Endodermal cell (in vitro differentiated cells): ENCODE data around the gene GTF2F1. TPM values are rescaled to one million over a fixed set of nuclear protein-coding genes. Genes with fewer than 3 reads are reported as not detected.

Experiments
- DNase-seq: peaks from one replicate; pipeline ENCODE4 v3.0.0-alpha.2; 2017
- H3K27ac ChIP-seq: 2 replicates; pipeline ENCODE4 v1.5.1; 2013; ENCODE audit warnings: mild to moderate bottlenecking, low read depth, low read length, moderate library complexity
- H3K27me3 ChIP-seq: 2 replicates; pipeline ENCODE4 v1.6.1; 2013; ENCODE audit warnings: mild to moderate bottlenecking, low read length, moderate library complexity; ENCODE audit not compliant: insufficient read depth, control insufficient read depth, poor library complexity, severe bottlenecking
- H3K36me3 ChIP-seq: 2 replicates; pipeline ENCODE4 v1.7.0; 2013; ENCODE audit warnings: mild to moderate bottlenecking, low read length, moderate library complexity; ENCODE audit not compliant: control insufficient read depth, insufficient read depth
- H3K4me1 ChIP-seq: one replicate; pipeline ENCODE4 v1.7.0; 2013; ENCODE audit warnings: low read length; ENCODE audit not compliant: control insufficient read depth, insufficient read depth
- H3K4me3 ChIP-seq: 2 replicates; pipeline ENCODE4 v1.5.1; 2013; ENCODE audit warnings: mild to moderate bottlenecking, low read length, moderate library complexity
- H3K9ac ChIP-seq: 2 replicates; pipeline ENCODE4 v1.6.1; 2013; ENCODE audit warnings: mild to moderate bottlenecking, low read length, moderate library complexity; ENCODE audit not compliant: poor library complexity, severe bottlenecking; ENCODE audit errors: extremely low read depth
- H3K9me3 ChIP-seq: 2 replicates; pipeline ENCODE4 v1.6.1; 2013; ENCODE audit warnings: mild to moderate bottlenecking, low read length, moderate library complexity; ENCODE audit not compliant: control insufficient read depth
- H3K27ac Mint-ChIP-seq: 2 replicates; pipeline ENCODE4 v1.8.0; 2020; ENCODE audit warnings: mixed read lengths
- H3K27me3 Mint-ChIP-seq: 2 replicates; pipeline ENCODE4 v1.8.0; 2021; ENCODE audit warnings: mild to moderate bottlenecking, mixed read lengths; ENCODE audit not compliant: insufficient read depth
- H3K36me3 Mint-ChIP-seq: 2 replicates; pipeline ENCODE4 v1.8.0; 2020; ENCODE audit warnings: low read depth, mixed read lengths
- H3K4me1 Mint-ChIP-seq: 2 replicates; pipeline ENCODE4 v1.8.0; 2020; ENCODE audit warnings: mixed read lengths
- H3K4me3 Mint-ChIP-seq: 2 replicates; pipeline ENCODE4 v1.8.0; 2020; ENCODE audit warnings: mild to moderate bottlenecking, moderate library complexity, mixed read lengths
- H3K9me3 Mint-ChIP-seq: 2 replicates; pipeline ENCODE4 v1.8.0; 2020; ENCODE audit warnings: mild to moderate bottlenecking, mixed read lengths
- WGBS, 2 experiments: methylation state at CpG; one replicate each; pipeline versions ENCODE4 v1.1.5 to v1.1.7; 2013; ENCODE audit warnings: missing lambda C conversion rate in 2 of 2, mixed read lengths in 1 of 2; ENCODE audit not compliant: insufficient coverage in 1 of 2, insufficient read length in 1 of 2; 5-methylcytosine and 5-hydroxymethylcytosine counted together
- total RNA-seq, 2 donors: library from RNA; stranded (reverse); fragmentation: NEBNext Ultra II Directional in 1 of 2; extraction: Animal tissue kit (Norgen Biotek cat#: 25700) in 1 of 2; gene quantifications; 2 replicates in 1 of 2; 3 replicates in 1 of 2; pipeline ENCODE4 v1.2.1, GENCODE V29; 2021
- TF ChIP-seq, protein P1 (sequence below): fragments of 200-600 bp; sonication (generic); conservative IDR thresholded peaks from 2 replicates; pipeline ENCODE4 v1.5.0; 2021; ENCODE audit warnings: antibody characterized with exemption, mild to moderate bottlenecking

Gene GTF2F1
- total RNA-seq, 2 donors from 2014 or later: 59.2 to 66.4 TPM

DNA sequence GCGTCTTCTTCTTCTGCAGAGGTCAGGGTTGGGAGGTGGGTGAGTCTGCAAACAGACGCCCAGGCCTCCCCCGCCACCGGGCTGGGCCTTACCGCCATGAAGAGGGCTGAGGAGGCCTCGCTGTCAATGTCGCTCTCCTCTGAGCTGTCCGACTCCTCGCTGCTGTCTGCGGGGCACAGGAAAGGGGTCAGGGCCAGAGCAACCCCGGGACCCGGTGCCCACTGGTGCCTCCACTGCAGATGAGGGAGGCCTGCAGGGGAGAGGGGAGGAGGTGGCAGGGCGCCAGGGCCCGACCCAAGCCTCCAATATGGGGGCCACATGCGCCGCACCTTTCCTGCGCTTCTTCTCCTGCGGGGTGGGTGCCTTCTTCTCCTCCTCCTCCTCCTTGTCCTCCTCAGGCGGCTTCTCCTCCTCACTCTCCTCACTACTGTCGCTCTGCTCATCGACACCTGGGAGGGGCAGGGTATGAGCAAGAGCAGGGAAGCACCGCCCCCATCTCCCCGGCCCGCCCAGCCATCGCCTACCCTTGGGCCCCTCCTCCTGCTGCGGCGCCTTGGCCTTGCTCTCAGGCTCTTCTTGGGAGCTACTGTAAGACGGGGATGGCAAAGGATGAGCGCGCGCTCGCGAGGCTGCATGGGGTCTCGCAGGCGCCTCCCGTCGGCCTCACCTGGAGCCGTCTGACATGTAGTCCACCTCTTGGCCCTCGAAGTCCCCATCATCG is 11.8 kb downstream of the GTF2F1 start:
- Histone ChIP-seq H3K9me3 (peaks cover 11% of the 10 kb centered on the region), H3K4me3 (no peak overlapping the region), H3K27me3 (no peaks in the 10 kb centered on the region), H3K27ac (no peak overlapping the region), H3K4me1 (peaks cover 5% of the 10 kb centered on the region), H3K36me3 (peaks cover 67% of the 10 kb centered on the region), H3K9ac (no peak overlapping the region)
- Mint-ChIP-seq H3K4me1 (no peaks in the 10 kb centered on the region), H3K9me3 (peaks cover 13% of the 10 kb centered on the region), H3K27me3 (no peaks in the 10 kb centered on the region), H3K27ac (no peak overlapping the region), H3K36me3 (peaks cover 72% of the 10 kb centered on the region), H3K4me3 (no peak overlapping the region)
- TF ChIP-seq, protein P1, sequence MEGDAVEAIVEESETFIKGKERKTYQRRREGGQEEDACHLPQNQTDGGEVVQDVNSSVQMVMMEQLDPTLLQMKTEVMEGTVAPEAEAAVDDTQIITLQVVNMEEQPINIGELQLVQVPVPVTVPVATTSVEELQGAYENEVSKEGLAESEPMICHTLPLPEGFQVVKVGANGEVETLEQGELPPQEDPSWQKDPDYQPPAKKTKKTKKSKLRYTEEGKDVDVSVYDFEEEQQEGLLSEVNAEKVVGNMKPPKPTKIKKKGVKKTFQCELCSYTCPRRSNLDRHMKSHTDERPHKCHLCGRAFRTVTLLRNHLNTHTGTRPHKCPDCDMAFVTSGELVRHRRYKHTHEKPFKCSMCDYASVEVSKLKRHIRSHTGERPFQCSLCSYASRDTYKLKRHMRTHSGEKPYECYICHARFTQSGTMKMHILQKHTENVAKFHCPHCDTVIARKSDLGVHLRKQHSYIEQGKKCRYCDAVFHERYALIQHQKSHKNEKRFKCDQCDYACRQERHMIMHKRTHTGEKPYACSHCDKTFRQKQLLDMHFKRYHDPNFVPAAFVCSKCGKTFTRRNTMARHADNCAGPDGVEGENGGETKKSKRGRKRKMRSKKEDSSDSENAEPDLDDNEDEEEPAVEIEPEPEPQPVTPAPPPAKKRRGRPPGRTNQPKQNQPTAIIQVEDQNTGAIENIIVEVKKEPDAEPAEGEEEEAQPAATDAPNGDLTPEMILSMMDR: no peak
- peak; percentile 42 for DNase-seq
- 92 to 97% methylated on average over 23 to 38 of the region's 40 CpGs for WGBS, 2 experiments

- H3K9ac ChIP-seq: no peak overlapping the region
- no peaks in the 10 kb centered on the region for H3K27me3 ChIP-seq
- peaks cover 58% of the 10 kb centered on the region for H3K36me3 ChIP-seq
- H3K4me1 ChIP-seq: peaks cover 5% of the 10 kb centered on the region
- WGBS, 2 experiments: 95 to 98% methylated on average over 3 of the region's 3 CpGs
- Mint-ChIP-seq H3K9me3 (peaks cover 13% of the 10 kb centered on the region), H3K36me3 (peaks cover 60% of the 10 kb centered on the region), H3K27ac (no peak overlapping the region), H3K4me1 (no peaks in the 10 kb centered on the region), H3K4me3 (no peak overlapping the region), H3K27me3 (no peaks in the 10 kb centered on the region)
- H3K27ac ChIP-seq: no peak overlapping the region
- no peak for DNase-seq
- no peak overlapping the region for H3K4me3 ChIP-seq
- H3K9me3 ChIP-seq: peaks cover 11% of the 10 kb centered on the region
- TF ChIP-seq, protein P1: no peak
These were observed 13.2 kb downstream of the GTF2F1 start for GRCh38 chr19:6379744-6380143.

- no peaks in the 10 kb centered on the region for H3K27me3 Mint-ChIP-seq
- DNase-seq: no peak
- peaks cover 11% of the 10 kb centered on the region for H3K9me3 ChIP-seq
- H3K36me3 Mint-ChIP-seq: peaks cover 53% of the 10 kb centered on the region
- H3K4me3 ChIP-seq: no peak overlapping the region
- H3K4me1 Mint-ChIP-seq: peaks cover 4% of the 10 kb centered on the region
- no peak overlapping the region for H3K27ac ChIP-seq
- peaks cover 13% of the 10 kb centered on the region for H3K9me3 Mint-ChIP-seq
- TF ChIP-seq, protein P1: no peak
- no peak overlapping the region for H3K4me3 Mint-ChIP-seq
- H3K36me3 ChIP-seq: peaks cover 50% of the 10 kb centered on the region
- H3K4me1 ChIP-seq: peaks cover 5% of the 10 kb centered on the region
- WGBS, 2 experiments: 92 to 100% methylated on average over 6 to 9 of the region's 9 CpGs
- no peaks in the 10 kb centered on the region for H3K27me3 ChIP-seq
- no peak overlapping the region for H3K9ac ChIP-seq
- no peak overlapping the region for H3K27ac Mint-ChIP-seq
These were observed 14.5 kb downstream of the GTF2F1 start for GRCh38 chr19:6378486-6378885.
